Ascending aorta (tissue), 2 donors: ENCODE measurements around the gene KCNAB1. TPM values are rescaled to one million over a fixed set of nuclear protein-coding genes. Genes with fewer than 3 reads are reported as not detected.

ENCODE experiments used
- DNase-seq, 2 donors: peaks; one replicate each; pipeline ENCODE4 v3.0.0-alpha.2; 2019; ENCODE audit warnings: low spot score in 2 of 2
- H3K27ac ChIP-seq, 2 donors: fragments of 200-600 bp; sonication (generic); one replicate each; pipeline ENCODE4 v1.5.1; 2016 to 2017; ENCODE audit warnings: mild to moderate bottlenecking in 1 of 2
- H3K27me3 ChIP-seq: fragments of 200-600 bp; sonication (generic); one replicate; pipeline ENCODE4 v1.5.1; 2017
- H3K36me3 ChIP-seq, 2 donors: fragments of 200-600 bp; sonication (generic); one replicate each; pipeline ENCODE4 v1.5.1; 2016
- H3K4me1 ChIP-seq, 2 donors: fragments of 200-600 bp; sonication (generic); one replicate each; pipeline ENCODE4 v1.5.1; 2016 to 2017; ENCODE audit warnings: mild to moderate bottlenecking in 1 of 2
- H3K4me3 ChIP-seq, 2 donors: fragments of 200-600 bp; sonication (generic); one replicate each; pipeline ENCODE4 v1.5.1; 2016 to 2017; ENCODE audit warnings: mild to moderate bottlenecking in 1 of 2
- H3K9me3 ChIP-seq, 2 donors: fragments of 200-600 bp; sonication (generic); one replicate each; pipeline ENCODE4 v1.5.1; 2016
- intact Hi-C: fragments of 100-400 bp; cut with DNase I; formaldehyde crosslinking; loops from one replicate; pipeline ENCODE4 v1.15.1; 2023
- total RNA-seq: library from RNA; depleted of rRNA; stranded (reverse); fragments of >200 nt; gene quantifications from one replicate; pipeline ENCODE4 v1.1.0, GENCODE V29; 2016
- TF ChIP-seq, protein P1 (sequence below), 3 experiments: fragments of 200-600 bp in 2 of 3; fragments of 450-650 bp in 1 of 3; sonication (generic) in 2 of 3; IDR thresholded peaks; one replicate each; pipeline ENCODE4 v1.5.1; 2016 to 2019; ENCODE audit warnings: antibody characterized with exemption in 3 of 3, mild to moderate bottlenecking in 1 of 3, moderate library complexity in 1 of 3

The KCNAB1 gene
- total RNA-seq, 1 donor from 2014 or later: 15.1 TPM

DNA sequence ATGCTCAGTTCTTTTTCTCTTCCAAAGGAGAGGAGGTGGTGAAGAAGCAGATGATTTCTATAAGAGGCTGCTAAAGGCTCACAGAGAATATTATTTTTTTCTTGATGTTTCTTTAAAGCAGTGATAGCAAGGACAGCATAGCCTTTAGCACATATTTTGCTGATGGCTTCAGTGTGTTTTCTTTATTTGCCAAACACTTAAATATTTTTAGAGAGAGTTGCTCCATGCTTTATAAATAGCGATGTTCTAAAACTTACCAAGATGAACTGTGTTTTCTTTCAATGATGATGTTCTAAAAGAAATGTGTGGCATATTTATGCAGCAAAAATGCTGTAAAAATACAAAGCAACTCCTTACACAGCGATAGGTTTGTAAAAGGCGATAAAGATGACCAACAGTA, 11.8 kb upstream of the KCNAB1 start:
- TF ChIP-seq, protein P1, sequence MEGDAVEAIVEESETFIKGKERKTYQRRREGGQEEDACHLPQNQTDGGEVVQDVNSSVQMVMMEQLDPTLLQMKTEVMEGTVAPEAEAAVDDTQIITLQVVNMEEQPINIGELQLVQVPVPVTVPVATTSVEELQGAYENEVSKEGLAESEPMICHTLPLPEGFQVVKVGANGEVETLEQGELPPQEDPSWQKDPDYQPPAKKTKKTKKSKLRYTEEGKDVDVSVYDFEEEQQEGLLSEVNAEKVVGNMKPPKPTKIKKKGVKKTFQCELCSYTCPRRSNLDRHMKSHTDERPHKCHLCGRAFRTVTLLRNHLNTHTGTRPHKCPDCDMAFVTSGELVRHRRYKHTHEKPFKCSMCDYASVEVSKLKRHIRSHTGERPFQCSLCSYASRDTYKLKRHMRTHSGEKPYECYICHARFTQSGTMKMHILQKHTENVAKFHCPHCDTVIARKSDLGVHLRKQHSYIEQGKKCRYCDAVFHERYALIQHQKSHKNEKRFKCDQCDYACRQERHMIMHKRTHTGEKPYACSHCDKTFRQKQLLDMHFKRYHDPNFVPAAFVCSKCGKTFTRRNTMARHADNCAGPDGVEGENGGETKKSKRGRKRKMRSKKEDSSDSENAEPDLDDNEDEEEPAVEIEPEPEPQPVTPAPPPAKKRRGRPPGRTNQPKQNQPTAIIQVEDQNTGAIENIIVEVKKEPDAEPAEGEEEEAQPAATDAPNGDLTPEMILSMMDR (IDR thresholded peaks at IDR 0.05): no peak
- no peak for DNase-seq
- Histone ChIP-seq H3K9me3 (no peaks in the 10 kb centered on the region), H3K4me3 (no peak overlapping the region), H3K27ac (peak overlapping the region; percentile 2 to 32), H3K27me3 (no peaks in the 10 kb centered on the region), H3K4me1 (peaks cover 0 to 22% of the 10 kb centered on the region in 2 donors), H3K36me3 (no peaks in the 10 kb centered on the region)
- intact Hi-C loops: loop anchor here (5.0 kb wide), 1 partner anchor 34 kb away; no protein-coding TSS in a partner anchor

DNA sequence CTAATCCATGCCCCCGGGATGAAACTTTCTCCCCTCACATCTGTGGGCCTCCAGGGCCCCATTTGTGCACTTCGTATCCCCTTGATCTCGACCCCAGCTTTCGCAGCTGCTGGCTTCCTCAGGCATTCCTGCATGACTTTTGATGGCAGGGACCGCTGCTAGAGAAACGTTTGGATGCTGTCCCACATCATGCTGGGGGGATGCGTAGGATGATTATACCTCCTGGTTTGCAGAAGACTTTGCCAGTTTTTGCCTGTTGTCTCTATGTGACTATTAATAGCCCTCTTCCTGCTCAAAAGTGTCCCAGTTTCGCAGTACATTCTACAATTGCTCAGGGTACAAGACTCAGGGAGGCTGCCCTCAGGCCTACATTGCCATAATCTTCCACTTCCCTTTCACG, 10.4 kb upstream of the KCNAB1 start:
- Histone ChIP-seq H3K36me3 (no peaks in the 10 kb centered on the region), H3K4me1 (peaks cover 0 to 22% of the 10 kb centered on the region in 2 donors), H3K4me3 (no peak overlapping the region), H3K27ac (no peak overlapping the region), H3K9me3 (no peaks in the 10 kb centered on the region), H3K27me3 (no peaks in the 10 kb centered on the region)
- DNase-seq: no peak
- TF ChIP-seq, protein P1 (IDR thresholded peaks at IDR 0.05): no peak
- intact Hi-C loops: loop anchor here (5.0 kb wide), 1 partner anchor 32 kb away; no protein-coding TSS in a partner anchor

DNA sequence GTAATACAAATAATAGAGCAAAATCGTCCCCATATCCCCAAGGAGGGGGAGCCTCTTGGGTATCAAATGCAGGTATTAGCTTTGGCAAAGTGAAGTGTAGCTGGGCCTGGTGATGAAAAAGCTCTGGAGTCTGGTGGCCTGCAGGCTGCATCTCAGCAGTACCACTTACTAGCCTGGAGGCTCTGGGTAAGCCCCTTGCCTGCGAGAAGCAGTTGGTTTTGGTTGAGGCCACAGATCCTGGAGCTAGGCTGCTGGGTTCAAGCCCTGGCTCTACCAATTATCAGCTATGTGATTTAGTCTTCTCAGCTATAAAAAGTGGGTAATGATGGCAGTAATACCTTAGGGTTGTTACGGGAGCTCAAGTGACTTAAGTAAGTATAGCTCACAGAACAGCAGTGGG, 6.1 kb downstream of the KCNAB1 start:
- Histone ChIP-seq H3K36me3 (no peaks in the 10 kb centered on the region), H3K27me3 (no peaks in the 10 kb centered on the region), H3K4me3 (no peak overlapping the region), H3K4me1 (peaks cover 0 to 9% of the 10 kb centered on the region in 2 donors), H3K27ac (no peak overlapping the region), H3K9me3 (no peaks in the 10 kb centered on the region)
- TF ChIP-seq, protein P1 (IDR thresholded peaks at IDR 0.05): no peak
- intact Hi-C loops: no loop called here
- no peak for DNase-seq

DNA sequence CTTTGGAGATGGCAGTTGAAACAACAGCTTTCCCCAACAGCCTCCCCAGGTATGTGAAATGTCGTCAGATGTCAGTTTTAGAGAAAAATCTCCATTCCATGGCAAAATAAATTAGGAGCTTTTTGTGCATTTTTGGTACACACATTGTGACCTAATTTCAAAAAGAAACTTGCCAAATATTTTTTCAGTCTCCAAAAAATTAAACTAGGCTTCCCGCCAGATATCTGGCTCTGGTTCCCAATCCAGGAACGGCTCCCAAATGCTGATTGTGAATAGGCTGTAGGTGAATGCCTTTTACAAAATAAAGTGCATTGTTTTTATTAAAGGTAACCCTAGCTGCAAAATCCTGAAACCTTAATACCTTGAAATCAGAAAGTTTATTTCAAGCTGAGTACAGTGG, 10.9 kb downstream of the KCNAB1 start:
- H3K4me1 ChIP-seq: peaks cover 0 to 33% of the 10 kb centered on the region in 2 donors
- no peak overlapping the region for H3K4me3 ChIP-seq
- H3K9me3 ChIP-seq: no peaks in the 10 kb centered on the region
- intact Hi-C loops: no loop called here
- TF ChIP-seq, protein P1 (IDR thresholded peaks at IDR 0.05): no peak
- no peaks in the 10 kb centered on the region for H3K36me3 ChIP-seq
- H3K27ac ChIP-seq: peak overlapping the region; percentile 61 to 75
- no peaks in the 10 kb centered on the region for H3K27me3 ChIP-seq
- DNase-seq: no peak

DNA sequence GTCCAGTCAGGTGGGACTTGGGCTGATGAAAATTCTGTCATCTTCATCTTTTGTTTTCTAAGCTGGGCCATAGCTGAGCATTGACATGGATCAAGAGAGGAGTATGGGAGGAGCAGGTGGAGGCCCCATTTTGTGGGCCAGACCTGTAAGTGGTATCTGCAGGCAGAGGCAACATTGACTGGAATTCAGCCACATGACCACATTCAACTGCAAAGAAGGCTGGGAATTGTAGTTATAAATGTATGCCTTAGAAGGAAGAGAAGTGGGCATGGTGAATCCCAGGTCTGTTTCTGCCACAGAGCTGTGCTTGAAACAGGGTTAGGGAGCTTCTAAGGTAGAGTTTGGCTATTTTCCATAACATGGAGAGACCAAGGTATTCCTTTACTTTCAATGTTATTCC, 11.4 kb downstream of the KCNAB1 start:
- peak overlapping the region; percentile 61 to 75 for H3K27ac ChIP-seq
- peaks cover 0 to 37% of the 10 kb centered on the region in 2 donors for H3K4me1 ChIP-seq
- intact Hi-C loops: no loop called here
- no peaks in the 10 kb centered on the region for H3K9me3 ChIP-seq
- H3K27me3 ChIP-seq: no peaks in the 10 kb centered on the region
- TF ChIP-seq, protein P1 (IDR thresholded peaks at IDR 0.05): no peak
- H3K36me3 ChIP-seq: no peaks in the 10 kb centered on the region
- DNase-seq: no peak
- H3K4me3 ChIP-seq: no peak overlapping the region

DNA sequence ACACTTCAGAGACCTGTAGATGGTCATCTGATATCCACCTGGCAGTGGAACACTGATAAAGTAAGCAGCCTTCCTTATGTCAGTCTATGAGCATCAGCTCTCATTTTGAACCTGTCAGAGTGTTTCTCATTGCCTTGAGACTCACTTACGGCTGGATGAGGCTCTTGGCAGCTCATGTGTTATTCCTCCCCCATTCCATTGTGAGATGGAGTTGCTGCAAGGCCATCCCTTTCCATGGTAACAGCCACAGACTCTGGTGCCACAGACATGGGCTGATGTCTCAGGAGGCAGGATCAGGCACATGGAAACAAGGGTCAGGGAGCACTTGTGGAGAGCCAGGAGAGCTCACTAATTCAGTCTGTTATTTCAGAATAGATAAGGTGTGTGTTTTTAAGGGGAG, 11.9 kb downstream of the KCNAB1 start:
- TF ChIP-seq, protein P1 (IDR thresholded peaks at IDR 0.05): no peak
- H3K4me1 ChIP-seq: peaks cover 0 to 37% of the 10 kb centered on the region in 2 donors
- H3K36me3 ChIP-seq: no peaks in the 10 kb centered on the region
- intact Hi-C loops: no loop called here
- no peaks in the 10 kb centered on the region for H3K27me3 ChIP-seq
- no peak for DNase-seq
- H3K4me3 ChIP-seq: no peak overlapping the region
- H3K27ac ChIP-seq: peak overlapping the region; percentile 61 to 75
- no peaks in the 10 kb centered on the region for H3K9me3 ChIP-seq
